NCI-H2081 treated with DMSO at 0.1 percent for 48 hours (cell line): Measurements from ENCODE around the gene MTMR12.

ENCODE experiments used
- DNase-seq: peaks from one replicate; lab custom pipeline; 2025; lab: John Stamatoyannopoulos, UW

Gene MTMR12

DNA sequence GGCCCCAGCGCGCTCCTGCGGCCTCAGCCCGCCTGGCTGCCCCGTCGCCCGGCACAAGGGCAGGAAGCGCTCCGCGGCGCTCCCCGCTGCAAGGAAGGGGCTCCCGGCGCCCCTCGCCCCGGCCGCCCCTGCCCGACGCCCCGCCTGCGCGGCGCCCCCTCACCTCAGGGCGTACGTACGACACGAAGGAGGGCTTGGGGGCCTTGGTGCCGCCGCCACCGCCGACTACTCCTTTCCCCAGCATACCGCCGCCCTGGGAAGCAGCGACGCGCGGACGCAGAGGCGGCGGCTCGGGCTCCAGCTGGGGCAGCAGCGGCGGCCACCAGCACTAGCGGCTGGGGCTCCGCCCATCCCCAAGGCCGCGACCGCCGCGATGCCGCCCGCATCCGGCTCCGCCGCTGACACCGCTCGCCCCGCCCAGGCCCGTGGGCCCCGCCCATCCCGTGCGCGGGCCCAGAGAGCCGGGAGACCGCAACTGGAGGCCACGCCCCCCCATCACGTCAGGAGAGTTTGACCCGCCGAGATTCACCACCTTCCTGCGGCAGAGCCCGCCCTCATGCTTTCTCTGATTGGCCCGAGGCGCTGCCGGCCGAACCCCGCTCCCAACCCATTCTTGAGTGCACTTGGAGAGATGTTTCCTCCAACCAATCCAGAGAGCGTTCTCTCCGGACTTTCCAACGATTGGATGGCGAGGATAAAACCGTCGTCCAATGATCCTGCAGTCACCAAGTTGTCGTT, at the start of gene MTMR12:
TSS of gene MTMR12 (minus strand) at position 345 of the 738 bp plus-strand sequence. CDS start at position 244, 101 bp downstream.
- DNase-seq, result peak; percentile 100

DNA sequence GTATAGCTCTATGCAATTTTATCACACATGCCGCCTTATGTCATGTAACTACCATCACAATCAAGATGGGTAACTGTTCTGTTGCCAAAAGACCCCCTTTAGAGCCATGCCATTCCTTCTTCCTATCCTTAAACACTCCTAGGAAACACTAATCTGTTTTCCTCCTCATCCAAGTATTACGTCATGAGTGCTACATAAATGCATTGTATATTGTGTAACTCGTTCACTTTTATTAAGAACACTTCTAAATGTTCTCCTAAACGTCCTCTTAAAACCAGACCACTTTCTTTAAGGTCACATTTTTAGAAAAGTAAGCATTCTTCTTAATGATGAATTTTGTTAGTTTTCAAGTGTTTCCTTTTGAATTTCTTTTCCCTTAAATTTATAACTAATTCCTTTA, 49.8 kb upstream of the MTMR12 start:
- DNase-seq, result no peak

DNA sequence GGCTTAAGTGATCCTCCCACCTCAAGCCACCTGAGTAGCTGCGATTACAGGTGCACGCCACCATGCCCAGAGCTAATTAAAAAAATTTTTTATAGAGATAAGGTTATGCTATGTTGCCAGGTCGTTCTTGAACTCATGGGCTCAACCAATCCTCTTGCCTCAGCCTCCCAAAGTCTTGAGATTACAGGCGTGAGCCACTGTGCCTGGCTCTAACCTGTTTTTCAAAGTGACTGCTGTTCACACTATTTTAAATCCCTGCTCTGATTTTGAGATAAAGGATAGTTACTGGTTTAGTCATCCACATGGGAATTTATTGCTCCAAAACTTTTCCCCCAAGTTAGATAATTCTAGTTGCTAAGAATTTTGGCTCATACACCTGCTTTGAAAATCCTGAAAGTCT, 48.2 kb upstream of the MTMR12 start:
- no peak for DNase-seq

DNA sequence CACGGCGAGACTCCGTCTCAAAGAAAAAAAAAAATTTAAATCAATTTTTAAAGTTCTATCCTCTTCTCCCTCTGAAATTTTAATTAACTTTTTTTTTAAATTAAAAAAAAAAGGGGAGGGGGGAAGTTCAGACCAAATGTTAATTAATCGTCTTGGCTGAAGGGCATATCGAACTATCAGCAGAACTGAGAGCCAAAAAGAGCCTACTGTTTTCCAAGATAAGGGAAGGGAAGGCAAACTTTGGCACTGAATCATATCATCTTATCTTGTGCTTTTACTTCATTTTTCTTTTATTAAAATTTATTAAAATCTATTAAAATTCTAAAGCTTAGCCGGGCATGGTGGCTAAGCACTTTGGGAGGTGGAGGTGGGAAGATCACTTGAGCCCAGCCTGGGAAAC, 45.9 kb upstream of the MTMR12 start:
- no peak for DNase-seq

GRCh38 chr5:32357658-32358057, 44.9 kb upstream of the MTMR12 start:
- DNase-seq, result no peak

DNA sequence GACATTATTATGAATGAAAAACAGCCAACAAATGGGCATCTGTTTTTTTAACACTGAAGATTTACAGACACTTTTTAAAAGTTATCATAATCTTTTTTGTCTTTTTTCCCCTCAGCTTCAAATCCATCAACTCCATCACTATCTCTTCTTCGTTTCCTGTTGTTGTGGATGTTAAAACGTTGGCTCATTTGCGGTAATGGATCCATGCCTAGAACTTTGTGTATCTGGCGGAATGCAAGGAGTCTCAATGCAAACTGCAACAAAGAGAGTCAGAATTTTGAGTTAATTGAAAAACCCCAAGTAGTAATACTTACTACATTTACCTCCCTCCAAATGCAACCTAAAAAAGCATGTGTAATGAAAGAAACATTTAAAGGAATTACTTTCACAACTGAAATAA, 42.9 kb upstream of the MTMR12 start:
- no peak for DNase-seq

DNA sequence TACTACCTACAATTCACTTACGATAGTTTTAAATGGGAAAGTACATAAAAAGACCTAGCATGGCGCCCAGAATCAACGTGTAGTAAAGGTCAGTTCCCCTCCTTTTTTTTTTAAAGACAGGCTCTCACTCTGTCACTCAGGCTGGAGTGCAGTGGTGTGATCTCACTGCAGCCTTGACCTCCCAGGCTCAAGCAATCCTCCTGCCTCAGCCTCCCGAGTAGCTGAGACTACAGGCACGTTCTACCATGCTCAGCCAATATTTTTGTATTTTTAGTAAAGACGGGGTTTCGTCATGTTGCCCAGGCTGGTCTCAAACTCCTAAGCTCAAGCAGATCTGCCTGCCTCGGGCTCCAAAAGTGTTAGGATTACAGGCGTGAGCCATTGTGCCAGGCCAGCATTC, 40.7 kb upstream of the MTMR12 start:
- DNase-seq, result no peak

DNA sequence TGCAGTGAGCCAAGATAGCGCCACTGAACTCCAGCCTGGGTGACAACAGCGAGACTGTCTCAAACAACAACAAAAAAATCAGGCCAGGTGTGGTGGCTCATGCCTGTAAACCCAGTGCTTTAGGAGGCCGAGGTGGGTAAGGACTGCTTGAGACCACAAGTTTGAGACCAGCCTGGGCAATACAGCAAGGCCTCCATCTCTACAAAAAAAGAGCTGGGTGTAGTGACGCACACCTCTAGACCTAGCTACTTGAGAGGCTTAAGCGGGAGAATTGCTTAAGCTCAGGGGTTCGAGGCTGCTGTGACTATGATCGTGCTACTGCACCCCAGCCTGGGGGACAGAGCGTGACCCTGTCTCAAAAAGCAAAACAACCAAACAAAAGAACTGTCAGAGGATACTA, 39.9 kb upstream of the MTMR12 start:
- DNase-seq, result no peak

GRCh38 chr5:32346869-32347268, 34.1 kb upstream of the MTMR12 start:
- DNase-seq, result no peak

GRCh38 chr5:32343058-32343672, 30.4 kb upstream of the MTMR12 start:
- DNase-seq, result no peak

- DNase-seq, result no peak
These were observed 29.9 kb upstream of the MTMR12 start for GRCh38 chr5:32342656-32343055.

DNA sequence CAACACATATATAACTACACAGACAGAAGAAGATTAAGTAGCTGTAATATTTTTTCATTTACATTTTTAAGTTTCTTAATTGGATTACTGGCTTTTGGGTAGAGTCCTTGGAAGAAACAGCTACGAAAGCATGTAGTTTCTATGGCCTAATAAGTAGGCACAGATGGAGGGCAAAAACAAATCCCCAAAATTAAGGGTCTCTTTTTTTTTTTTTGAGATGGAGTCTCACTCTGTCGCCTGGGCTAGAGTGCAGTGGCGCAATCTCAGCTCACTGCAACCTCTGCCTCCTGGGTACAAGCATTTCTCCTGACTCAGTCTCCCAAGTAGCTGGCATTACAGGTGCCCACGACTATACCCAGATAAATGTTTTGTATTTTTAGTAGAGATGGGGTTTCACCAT, 27.1 kb upstream of the MTMR12 start:
- DNase-seq, result no peak

DNA sequence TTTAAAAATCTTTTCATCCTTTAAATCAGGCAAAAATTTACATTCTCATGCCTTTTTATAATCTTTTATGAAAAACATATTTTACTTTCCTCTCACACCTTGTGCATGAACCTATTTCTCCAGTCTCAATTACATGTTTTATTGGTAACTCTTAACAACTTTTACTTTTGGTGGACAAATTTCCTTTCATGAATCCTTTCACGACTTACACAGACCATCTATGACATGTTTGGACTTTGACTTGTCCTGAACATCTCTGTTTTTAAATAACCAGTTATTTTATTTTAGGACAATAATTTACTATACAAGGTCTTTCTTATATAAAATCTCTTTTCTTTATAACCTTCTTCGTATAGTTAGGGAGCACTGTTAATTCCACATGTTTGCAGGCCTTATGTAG, 26.5 kb upstream of the MTMR12 start:
- peak; percentile 5 for DNase-seq

GRCh38 chr5:32332966-32333365, 20.2 kb upstream of the MTMR12 start:
- no peak for DNase-seq

DNA sequence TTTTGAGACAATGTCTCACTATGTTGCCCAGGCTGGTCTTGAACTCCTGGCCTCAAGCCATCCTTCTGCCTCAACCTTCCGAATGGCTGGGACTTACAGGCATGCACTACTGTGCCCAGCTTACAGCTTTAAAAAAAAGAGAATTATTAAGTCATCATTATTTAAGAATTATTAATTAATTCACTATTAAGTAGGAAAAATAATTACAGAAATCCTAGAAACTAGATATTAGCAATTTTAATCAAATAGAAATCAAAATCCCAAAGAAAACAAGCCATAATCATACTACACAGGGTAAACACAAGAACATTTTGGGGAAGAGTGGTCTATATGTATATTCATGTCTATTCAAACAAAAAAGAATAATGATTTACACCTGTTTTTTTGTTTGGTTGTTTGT, 19.6 kb upstream of the MTMR12 start:
- no peak for DNase-seq

DNA sequence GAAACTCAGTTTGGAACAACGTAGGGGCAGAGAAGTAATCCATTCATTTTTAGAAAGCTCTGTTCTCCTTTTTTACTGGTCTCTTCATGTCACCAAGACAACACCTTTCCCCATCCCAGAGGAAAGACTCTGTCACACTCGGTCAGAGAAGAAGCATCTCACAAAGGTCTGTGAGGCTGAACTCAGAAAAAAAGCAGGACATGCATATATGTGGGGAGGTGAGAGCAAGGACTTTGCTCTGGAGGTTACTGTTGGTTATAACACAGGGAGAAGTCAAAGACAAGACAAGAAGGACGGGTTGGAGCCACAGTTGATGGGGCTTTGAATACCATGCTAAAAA, 19.2 kb upstream of the MTMR12 start:
- DNase-seq, result no peak

GRCh38 chr5:32331217-32331934, 18.6 kb upstream of the MTMR12 start:
- no peak for DNase-seq

- no peak for DNase-seq
These were observed 17.6 kb upstream of the MTMR12 start for GRCh38 chr5:32330126-32330971.

DNA sequence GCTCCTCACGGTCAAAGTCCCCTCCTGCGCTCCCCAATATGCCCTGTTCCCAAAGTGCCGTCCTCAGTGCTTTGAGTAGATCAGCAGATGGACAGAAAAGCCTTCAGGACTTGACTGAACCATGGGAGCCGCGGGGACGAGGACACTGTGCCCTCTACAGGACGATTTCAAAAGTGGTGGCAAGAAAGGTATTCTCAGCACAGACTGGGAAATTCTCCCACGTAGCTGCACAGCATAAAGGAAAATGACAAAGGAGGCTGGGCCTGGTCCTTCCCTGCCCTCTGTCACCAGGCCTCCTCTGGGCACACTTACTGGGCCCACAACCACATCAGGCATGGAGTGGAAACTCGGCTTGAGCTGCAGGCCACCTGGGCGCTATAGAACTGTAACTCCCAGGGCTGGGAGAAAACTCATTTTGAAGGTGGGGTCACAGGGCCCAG, 16.7 kb upstream of the MTMR12 start:
- DNase-seq, result peak; percentile 14

GRCh38 chr5:32326216-32326772, 13.6 kb upstream of the MTMR12 start:
- DNase-seq, result no peak

DNA sequence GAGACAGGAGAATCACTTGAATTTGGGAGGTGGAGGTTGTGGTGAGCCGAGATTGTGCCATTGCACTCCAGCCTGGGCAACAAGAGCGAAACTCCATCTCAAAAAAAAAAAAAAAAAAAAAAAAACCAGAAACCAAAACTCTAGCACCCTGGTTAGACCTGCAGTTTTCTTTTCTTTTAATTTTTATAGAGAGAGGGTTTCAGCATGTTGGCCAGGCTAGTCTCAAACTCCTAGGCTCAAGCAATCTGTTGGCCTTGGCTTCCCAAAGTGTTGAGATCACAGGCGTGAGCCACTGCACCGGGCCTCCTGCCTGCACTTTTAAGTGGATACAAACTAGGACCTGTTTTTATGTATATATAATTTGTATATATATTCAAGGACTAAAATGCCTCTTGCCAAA, 12.9 kb upstream of the MTMR12 start:
- no peak for DNase-seq

GRCh38 chr5:32325062-32325461, 12.3 kb upstream of the MTMR12 start:
- DNase-seq, result no peak
